Measurements from ENCODE around the gene FASN. TPM values are rescaled to one million over a fixed set of nuclear protein-coding genes. Genes with fewer than 3 reads are reported as not detected.

The FASN gene
- total and polyA plus RNA-seq, 2 of the 13 experiments (the other 11 are each of a cell fraction or from before 2014, with no cell fraction given): 51.7 to 101 TPM

- TF ChIP-seq ZNF609 (CRISPR knock-in tag; IDR thresholded peaks at IDR 0.05; ENCODE audit: borderline replicate concordance) (no peak; the same call in 1 of the 2 replicates), TFAP4 (IDR thresholded peaks at IDR 0.05; ENCODE audit: borderline replicate concordance, low read depth) (no peak), HMGXB4 (CRISPR knock-in tag; IDR thresholded peaks at IDR 0.05; ENCODE audit: borderline replicate concordance in 1 of 2, low read depth in 1 of 2) (0 out of 4 replicates have a peak, but pooled peaks of 1 of the 2 experiments have one; percentile 29), ZNF432 (CRISPR knock-in tag; IDR thresholded peaks at IDR 0.05; ENCODE audit: borderline replicate concordance) (no peak), FOXP1 (IDR thresholded peaks at IDR 0.05) (no peak), FOXP1 (CRISPR knock-in tag; IDR thresholded peaks at IDR 0.05) (no peak), ZSCAN22 (CRISPR knock-in tag; IDR thresholded peaks at IDR 0.05) (no peak), MED8 (CRISPR knock-in tag; IDR thresholded peaks at IDR 0.05; ENCODE audit: insufficient replicate concordance) (no peak), ZNF337 (CRISPR knock-in tag; IDR thresholded peaks at IDR 0.05; ENCODE audit: borderline replicate concordance, low read depth) (no peak), HNRNPLL (IDR thresholded peaks at IDR 0.05; ENCODE audit: low read depth, low read length, poor library complexity, severe bottlenecking) (no peak), ATAD3A (CRISPR knock-in tag; IDR thresholded peaks at IDR 0.05) (no peak), CCDC6 (CRISPR knock-in tag; IDR thresholded peaks at IDR 0.05) (no peak), MEIS1 (CRISPR knock-in tag; IDR thresholded peaks at IDR 0.05; ENCODE audit: borderline replicate concordance) (no peak), GMEB2 (CRISPR knock-in tag; IDR thresholded peaks at IDR 0.05; ENCODE audit: low read depth) (no peak), GABPB1 (CRISPR knock-in tag; IDR thresholded peaks at IDR 0.05) (no peak), ZNF138 (CRISPR knock-in tag; IDR thresholded peaks at IDR 0.05; ENCODE audit: low read depth) (0 out of 2 replicates have a peak, but pooled peaks have one; percentile 38), ZNF136 (CRISPR knock-in tag; IDR thresholded peaks at IDR 0.05; ENCODE audit: low read depth) (no peak), POLR2A (IDR thresholded peaks at IDR 0.05; ENCODE audit: insufficient read depth in 1 of 2, low read depth in 2 of 2, low read length in 2 of 2) (peak; percentile 38 to 83; a peak in 3 of 4 replicates), ARID2 (CRISPR knock-in tag; IDR thresholded peaks at IDR 0.05; ENCODE audit: borderline replicate concordance) (no peak), ZNF34 (CRISPR knock-in tag; IDR thresholded peaks at IDR 0.05; ENCODE audit: borderline replicate concordance) (no peak), KDM3A (CRISPR knock-in tag; IDR thresholded peaks at IDR 0.05; ENCODE audit: low read depth) (no peak)
Observed at GRCh38 chr17:82076018-82076784, 21.8 kb downstream of the FASN start (continued).

Data from HepG2 (cell line).